CD8-positive, alpha-beta memory T cell (primary cell): ENCODE data around the gene GPC6. TPM values are rescaled to one million over a fixed set of nuclear protein-coding genes. Genes with fewer than 3 reads are reported as not detected.

ENCODE experiments used
- CTCF ChIA-PET: fragments of 350-600 bp; sonication (Branson Sonifier 250); formaldehyde crosslinking; loops from one replicate; lab custom pipeline; 2021; ENCODE audit warnings: antibody characterized with exemption; lab: Charles Lee
- POLR2A ChIA-PET: fragments of 350-600 bp; sonication (Branson Sonifier 250); formaldehyde crosslinking; loops from one replicate; lab custom pipeline; 2021; ENCODE audit warnings: antibody characterized with exemption; lab: Charles Lee
- DNase-seq, 5 donors: peaks; one replicate each; pipeline versions ENCODE4 v3.0.0 to v3.0.0-alpha.2; 2020 to 2022; ENCODE audit warnings: mixed read lengths in 1 of 5
- H3K27ac ChIP-seq: one replicate; pipeline ENCODE4 v1.7.0; 2013; ENCODE audit warnings: low read depth, mild to moderate bottlenecking, low read length, moderate library complexity
- H3K27me3 ChIP-seq: 2 replicates; pipeline ENCODE4 v1.7.0; 2013; ENCODE audit warnings: low read length, mild to moderate bottlenecking; ENCODE audit not compliant: insufficient read depth, poor library complexity, severe bottlenecking
- H3K36me3 ChIP-seq: 2 replicates; pipeline ENCODE4 v1.7.0; 2013; ENCODE audit warnings: mild to moderate bottlenecking, low read length, moderate library complexity; ENCODE audit not compliant: insufficient read depth
- H3K4me1 ChIP-seq: 2 replicates; pipeline ENCODE4 v1.7.0; 2013; ENCODE audit warnings: mild to moderate bottlenecking, low read length, moderate library complexity; ENCODE audit not compliant: insufficient read depth
- H3K4me3 ChIP-seq: 2 replicates; pipeline ENCODE4 v1.7.0; 2013; ENCODE audit warnings: mild to moderate bottlenecking, low read length
- H3K9me3 ChIP-seq: 2 replicates; pipeline ENCODE4 v1.7.0; 2013; ENCODE audit warnings: mild to moderate bottlenecking, low read length
- H3K27ac Mint-ChIP-seq, 8 donors: one replicate each; pipeline ENCODE4 v1.8.0; 2020 to 2021; ENCODE audit warnings: mixed read lengths in 8 of 8, mild to moderate bottlenecking in 6 of 8, inconsistent platforms in 3 of 8, moderate library complexity in 3 of 8
- H3K27me3 Mint-ChIP-seq, 2 donors: one replicate each; pipeline ENCODE4 v1.8.0; 2020 to 2021; ENCODE audit warnings: mixed read lengths in 2 of 2, mild to moderate bottlenecking in 1 of 2, moderate library complexity in 1 of 2
- H3K36me3 Mint-ChIP-seq, 3 donors: one replicate each; pipeline ENCODE4 v1.8.0; 2020 to 2021; ENCODE audit warnings: mixed read lengths in 3 of 3, inconsistent platforms in 1 of 3, mild to moderate bottlenecking in 1 of 3
- H3K4me1 Mint-ChIP-seq, 3 donors: one replicate each; pipeline ENCODE4 v1.8.0; 2020 to 2021; ENCODE audit warnings: mixed read lengths in 3 of 3, inconsistent platforms in 1 of 3, mild to moderate bottlenecking in 1 of 3
- H3K4me3 Mint-ChIP-seq, 7 donors: one replicate each; pipeline ENCODE4 v1.8.0; 2020 to 2021; ENCODE audit warnings: mixed read lengths in 7 of 7, mild to moderate bottlenecking in 6 of 7, moderate library complexity in 4 of 7, inconsistent platforms in 2 of 7
- H3K9me3 Mint-ChIP-seq, 5 donors: one replicate each; pipeline ENCODE4 v1.8.0; 2020 to 2022; ENCODE audit warnings: mixed read lengths in 5 of 5, mild to moderate bottlenecking in 3 of 5, moderate library complexity in 2 of 5, inconsistent platforms in 1 of 5
- polyA plus RNA-seq: library from polyadenylated mRNA; unstranded; fragments of 300-500 nt; fragmentation: Illumina TruSeq; gene quantifications from one replicate; pipeline ENCODE4 v1.2.3, GENCODE V29; 2021
- total RNA-seq, 2 experiments: library from RNA; stranded (reverse); gene quantifications; one replicate each; pipeline ENCODE4 v1.2.3, GENCODE V29; 2021

GPC6 gene
- total and polyA plus RNA-seq, 3 experiments from 2014 or later: not detected

DNA sequence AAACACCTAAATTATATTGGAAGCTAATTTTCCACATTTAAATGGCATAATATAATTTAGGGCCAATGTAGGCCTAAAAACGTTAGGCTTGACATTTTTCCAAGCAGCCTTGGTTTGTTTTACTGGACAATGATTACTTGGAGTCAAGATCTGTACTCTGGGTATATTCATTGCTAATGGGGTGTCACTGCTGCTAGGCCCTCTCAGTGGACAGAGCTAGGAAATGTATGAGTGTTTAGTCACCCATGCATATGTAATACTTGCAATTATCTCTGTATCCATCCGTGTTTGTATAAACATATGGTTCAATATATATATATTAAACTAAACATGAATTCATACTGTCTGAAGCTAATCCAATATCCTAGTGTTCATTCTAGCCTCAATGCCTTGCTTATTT, 654.8 kb downstream of the GPC6 start:
- Mint-ChIP-seq H3K36me3 (no peaks in the 10 kb centered on the region), H3K4me1 (no peaks in the 10 kb centered on the region)

DNA sequence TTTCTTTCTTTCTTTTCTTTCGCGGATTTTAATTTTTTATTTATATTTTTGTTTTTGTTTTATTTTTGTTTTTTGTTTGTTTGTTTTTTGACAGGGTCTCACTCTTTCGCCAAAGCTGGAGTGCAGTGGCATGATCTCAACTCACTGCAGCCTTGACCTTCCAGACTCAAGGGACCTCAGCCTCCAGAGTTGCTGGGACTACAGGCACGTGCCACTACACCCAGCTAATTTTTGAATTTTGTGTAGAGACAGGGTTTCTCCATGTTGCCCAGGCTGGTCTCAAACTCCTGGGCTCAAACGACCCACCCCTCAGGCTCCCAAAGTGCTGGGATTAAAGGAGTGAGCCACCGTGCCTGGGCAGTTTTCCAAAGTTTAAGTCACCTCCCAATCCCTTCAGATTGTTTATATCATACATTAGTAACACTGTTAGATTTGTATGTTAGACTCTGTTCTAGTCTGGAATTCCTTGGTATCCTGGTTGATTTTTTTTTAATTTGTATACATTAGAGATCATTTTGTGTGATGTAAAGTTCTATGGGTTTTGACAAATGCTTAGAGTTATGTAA, 655.6 kb downstream of the GPC6 start:
- CTCF ChIA-PET: no interaction called here
- H3K27me3 Mint-ChIP-seq: peaks cover 0 to 2% of the 10 kb centered on the region in 2 donors
- H3K4me3 ChIP-seq: no peak overlapping the region
- H3K9me3 Mint-ChIP-seq: peaks cover 0 to 7% (median 3%) of the 10 kb centered on the region in 5 donors
- H3K9me3 ChIP-seq: no peaks in the 10 kb centered on the region
- no peaks in the 10 kb centered on the region for H3K36me3 Mint-ChIP-seq
- H3K4me1 ChIP-seq: no peaks in the 10 kb centered on the region
- no peak for DNase-seq
- H3K36me3 ChIP-seq: no peaks in the 10 kb centered on the region
- no peak overlapping the region for H3K27ac Mint-ChIP-seq
- H3K4me1 Mint-ChIP-seq: no peaks in the 10 kb centered on the region
- no peak overlapping the region for H3K27ac ChIP-seq
- no peak overlapping the region for H3K4me3 Mint-ChIP-seq
- H3K27me3 ChIP-seq: no peaks in the 10 kb centered on the region
- POLR2A ChIA-PET: no interaction called here

More for the DNA sequence above, 654.8 kb downstream of the GPC6 start:
- Histone ChIP-seq H3K4me1 (no peaks in the 10 kb centered on the region), H3K4me3 (no peak overlapping the region), H3K27ac (no peak overlapping the region), H3K27me3 (no peaks in the 10 kb centered on the region), H3K9me3 (no peaks in the 10 kb centered on the region), H3K36me3 (no peaks in the 10 kb centered on the region)
- Mint-ChIP-seq H3K4me3 (no peak overlapping the region), H3K27me3 (peaks cover 0 to 2% of the 10 kb centered on the region in 2 donors), H3K9me3 (peaks cover 0 to 7% (median 3%) of the 10 kb centered on the region in 5 donors), H3K27ac (no peak overlapping the region)
- POLR2A ChIA-PET: no interaction called here
- CTCF ChIA-PET: no interaction called here
- no peak for DNase-seq

DNA sequence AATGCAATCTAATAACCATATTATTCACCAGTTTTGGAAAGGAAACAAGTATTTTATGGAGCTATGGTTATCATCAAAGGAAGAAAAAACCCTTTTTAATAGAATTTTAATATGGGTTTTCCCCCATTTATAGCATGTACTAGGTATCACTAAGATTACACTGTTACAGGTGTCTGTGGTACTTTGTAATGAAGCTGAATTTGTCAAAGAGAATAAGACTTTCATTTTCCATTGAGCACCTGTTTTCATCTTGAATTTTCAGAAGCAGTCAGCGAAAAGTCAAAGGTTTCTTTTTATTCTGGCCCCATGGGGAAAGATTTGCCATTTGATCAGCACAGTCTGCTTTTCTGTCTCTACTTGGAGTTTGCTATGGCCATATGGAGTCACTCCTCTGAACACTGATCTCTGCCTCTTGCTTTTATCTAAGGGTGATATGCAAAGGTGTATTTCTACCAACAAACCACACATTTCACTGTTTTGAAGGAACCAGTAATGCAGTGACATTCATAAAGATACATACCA, 662.9 kb downstream of the GPC6 start:
- H3K36me3 ChIP-seq: no peaks in the 10 kb centered on the region
- ChIA-PET CTCF (no interaction called here), POLR2A (no interaction called here)
- H3K9me3 Mint-ChIP-seq: no peaks in the 10 kb centered on the region
- no peak overlapping the region for H3K4me3 ChIP-seq
- no peaks in the 10 kb centered on the region for H3K4me1 ChIP-seq
- H3K27me3 Mint-ChIP-seq: peaks cover 0 to 2% of the 10 kb centered on the region in 2 donors
- no peak overlapping the region for H3K27ac Mint-ChIP-seq
- no peak overlapping the region for H3K4me3 Mint-ChIP-seq
- no peaks in the 10 kb centered on the region for H3K27me3 ChIP-seq
- H3K27ac ChIP-seq: no peak overlapping the region
- no peaks in the 10 kb centered on the region for H3K36me3 Mint-ChIP-seq
- no peaks in the 10 kb centered on the region for H3K4me1 Mint-ChIP-seq
- DNase-seq: no peak
- H3K9me3 ChIP-seq: no peaks in the 10 kb centered on the region

DNA sequence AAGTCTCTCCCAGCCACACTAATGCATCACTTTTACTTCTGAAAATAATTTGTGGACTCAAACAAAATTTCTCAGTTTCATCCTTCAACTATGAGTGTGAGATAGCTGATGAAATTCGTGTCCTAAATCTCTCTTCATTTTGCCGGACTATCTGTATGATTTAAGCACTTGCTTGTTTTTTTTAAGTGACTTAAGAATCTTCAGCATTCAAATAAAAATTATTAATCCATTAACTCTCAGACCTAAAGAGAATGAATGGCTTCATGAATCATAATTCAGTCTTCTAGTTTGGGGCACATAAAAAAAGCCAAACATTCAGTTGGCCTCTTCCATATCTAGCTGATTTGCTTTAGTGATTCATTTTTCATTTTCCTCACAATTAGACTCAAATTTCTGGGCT, 673.4 kb downstream of the GPC6 start:
- ChIA-PET CTCF (no interaction called here), POLR2A (no interaction called here)
- H3K4me1 ChIP-seq: no peaks in the 10 kb centered on the region
- Mint-ChIP-seq H3K36me3 (no peaks in the 10 kb centered on the region), H3K9me3 (no peaks in the 10 kb centered on the region), H3K4me3 (no peak overlapping the region), H3K4me1 (no peaks in the 10 kb centered on the region), H3K27me3 (peaks cover 2 to 17% of the 10 kb centered on the region in 2 donors), H3K27ac (no peak overlapping the region)
- no peak for DNase-seq
- no peak overlapping the region for H3K27ac ChIP-seq
- H3K27me3 ChIP-seq: no peaks in the 10 kb centered on the region
- H3K9me3 ChIP-seq: no peaks in the 10 kb centered on the region
- no peaks in the 10 kb centered on the region for H3K36me3 ChIP-seq
- no peak overlapping the region for H3K4me3 ChIP-seq

DNA sequence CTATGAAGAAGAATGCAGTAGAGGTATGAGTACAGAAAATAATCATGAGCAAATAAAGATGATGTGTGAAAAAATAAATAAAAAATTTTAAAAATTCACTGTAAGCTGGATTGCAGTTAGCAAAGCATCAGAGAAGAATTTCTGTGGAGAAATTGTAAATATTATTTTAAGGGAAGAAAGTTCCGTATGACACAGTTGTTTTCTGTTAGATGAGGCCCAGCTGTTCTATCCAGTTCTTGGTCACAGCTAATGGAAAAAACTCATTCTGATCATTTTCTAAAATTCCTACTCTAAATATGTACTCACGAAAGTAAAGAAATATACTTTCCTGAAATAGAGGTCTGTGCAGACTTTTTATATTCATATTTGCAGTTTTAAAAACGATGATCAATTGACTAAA, 674.1 kb downstream of the GPC6 start:
- H3K9me3 ChIP-seq: no peaks in the 10 kb centered on the region

DNA sequence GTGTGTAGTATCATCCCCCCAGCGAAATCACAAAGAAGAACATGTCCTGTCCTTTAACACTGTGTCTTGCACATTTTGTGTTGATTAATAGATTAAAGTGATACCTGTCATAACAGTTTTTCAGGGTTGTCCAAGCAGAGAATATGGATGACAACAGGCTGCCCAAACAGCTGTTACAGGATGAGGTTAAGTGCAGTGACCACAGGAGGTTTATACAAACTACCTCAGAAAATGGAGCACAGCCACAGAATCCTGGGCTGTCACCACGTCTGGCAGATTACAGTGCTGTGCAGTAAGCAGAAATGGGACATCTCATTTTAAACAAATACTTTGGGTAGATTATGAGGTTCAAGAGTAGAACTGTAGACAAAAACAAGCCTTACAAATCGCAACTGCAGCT, 677.3 kb downstream of the GPC6 start:
- no peak for DNase-seq
- H3K27me3 ChIP-seq: no peaks in the 10 kb centered on the region
- Mint-ChIP-seq H3K36me3 (peaks cover 0 to 2% (median 0%) of the 10 kb centered on the region in 3 donors), H3K27ac (no peak overlapping the region), H3K27me3 (no peaks in the 10 kb centered on the region), H3K4me3 (no peak overlapping the region), H3K4me1 (no peaks in the 10 kb centered on the region), H3K9me3 (no peaks in the 10 kb centered on the region)
- no peaks in the 10 kb centered on the region for H3K36me3 ChIP-seq
- ChIA-PET POLR2A (no interaction called here), CTCF (no interaction called here)
- H3K9me3 ChIP-seq: no peaks in the 10 kb centered on the region
- H3K27ac ChIP-seq: no peak overlapping the region
- no peaks in the 10 kb centered on the region for H3K4me1 ChIP-seq
- no peak overlapping the region for H3K4me3 ChIP-seq

More for the DNA sequence above, 674.1 kb downstream of the GPC6 start:
- Histone ChIP-seq H3K27ac (no peak overlapping the region), H3K4me3 (no peak overlapping the region), H3K27me3 (no peaks in the 10 kb centered on the region), H3K4me1 (no peaks in the 10 kb centered on the region), H3K36me3 (no peaks in the 10 kb centered on the region)
- peaks cover 2 to 14% of the 10 kb centered on the region in 2 donors for H3K27me3 Mint-ChIP-seq
- no peak overlapping the region for H3K27ac Mint-ChIP-seq
- no peak for DNase-seq
- no peaks in the 10 kb centered on the region for H3K4me1 Mint-ChIP-seq
- H3K4me3 Mint-ChIP-seq: no peak overlapping the region
- no peaks in the 10 kb centered on the region for H3K9me3 Mint-ChIP-seq
- CTCF ChIA-PET: no interaction called here
- POLR2A ChIA-PET: no interaction called here
- H3K36me3 Mint-ChIP-seq: no peaks in the 10 kb centered on the region

DNA sequence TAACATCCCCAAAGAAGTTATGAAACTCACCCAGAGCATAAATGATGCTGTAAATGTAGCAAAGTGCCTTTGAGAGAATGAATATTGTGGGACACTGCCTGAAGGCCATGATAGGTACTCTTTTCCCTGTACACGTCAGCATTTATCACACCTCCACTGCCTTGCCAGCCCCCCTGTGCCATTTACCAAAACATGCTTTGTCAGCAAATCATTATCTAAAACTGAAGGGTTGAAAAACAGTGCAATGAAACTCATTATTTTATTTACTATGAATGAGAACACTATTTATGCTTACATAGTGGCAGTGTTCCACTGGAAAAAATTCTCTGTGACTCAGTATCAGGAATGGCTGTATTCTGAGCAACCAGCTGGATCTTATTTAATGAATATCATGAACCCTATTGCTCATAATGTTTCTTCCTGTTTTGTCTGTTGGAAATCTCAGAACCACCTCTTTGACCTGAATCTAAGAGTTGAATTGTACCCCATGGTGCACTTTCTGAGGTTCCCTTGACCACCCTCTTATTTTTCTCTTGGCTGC, 688.7 kb downstream of the GPC6 start:
- no peak overlapping the region for H3K27ac ChIP-seq
- H3K9me3 ChIP-seq: no peaks in the 10 kb centered on the region
- H3K27ac Mint-ChIP-seq: no peak overlapping the region
- peaks cover 0 to 17% of the 10 kb centered on the region in 2 donors for H3K27me3 Mint-ChIP-seq
- CTCF ChIA-PET: no interaction called here
- no peaks in the 10 kb centered on the region for H3K36me3 ChIP-seq
- H3K27me3 ChIP-seq: no peaks in the 10 kb centered on the region
- H3K4me3 ChIP-seq: no peak overlapping the region
- H3K4me1 ChIP-seq: no peaks in the 10 kb centered on the region
- no peak for DNase-seq
- H3K9me3 Mint-ChIP-seq: peaks cover 0 to 3% (median 2%) of the 10 kb centered on the region in 5 donors
- no peak overlapping the region for H3K4me3 Mint-ChIP-seq
- POLR2A ChIA-PET: no interaction called here
- no peaks in the 10 kb centered on the region for H3K36me3 Mint-ChIP-seq
- no peaks in the 10 kb centered on the region for H3K4me1 Mint-ChIP-seq

DNA sequence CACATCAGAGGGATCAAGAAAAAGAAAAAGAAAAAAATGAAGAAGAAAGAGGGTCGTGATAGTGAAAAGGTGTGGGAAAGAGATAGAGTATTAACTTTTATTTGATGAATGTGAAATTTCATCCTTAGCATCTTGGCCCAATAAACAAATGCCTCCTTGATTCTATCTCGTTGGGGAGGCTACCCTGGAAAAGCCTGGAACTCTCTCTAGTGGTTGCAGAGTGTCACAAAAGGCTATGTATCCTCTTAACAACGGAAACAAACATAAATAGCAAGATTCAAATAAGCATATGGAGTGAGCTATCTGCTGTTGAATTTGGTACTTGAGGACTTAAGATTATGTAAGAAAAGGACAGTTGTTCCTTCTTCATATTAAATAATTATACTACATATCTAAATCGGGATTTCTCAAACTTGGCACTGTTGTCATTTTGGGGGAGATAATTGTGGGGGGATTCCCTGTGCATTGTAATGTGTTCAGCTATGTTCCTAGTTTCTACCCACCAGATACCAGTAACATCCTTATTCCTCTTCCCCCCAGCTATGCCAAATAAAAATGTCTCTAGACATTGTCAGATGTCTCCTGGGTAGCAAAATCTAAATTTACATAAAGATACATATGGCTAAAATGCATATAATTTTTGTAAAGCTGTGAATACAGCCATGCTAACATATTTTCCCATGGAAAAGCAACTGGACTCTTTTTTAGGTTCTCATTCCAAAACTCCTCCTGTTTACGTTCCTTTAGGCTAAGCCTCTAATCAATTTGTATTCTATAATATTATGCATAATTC, 695.7 kb downstream of the GPC6 start:
- DNase-seq: no peak
- Mint-ChIP-seq H3K27me3 (peaks cover 3 to 24% of the 10 kb centered on the region in 2 donors), H3K36me3 (no peaks in the 10 kb centered on the region), H3K9me3 (peaks cover 0 to 2% (median 0%) of the 10 kb centered on the region in 5 donors), H3K27ac (no peak overlapping the region), H3K4me3 (no peak overlapping the region), H3K4me1 (no peaks in the 10 kb centered on the region)
- Histone ChIP-seq H3K27ac (no peak overlapping the region), H3K36me3 (no peaks in the 10 kb centered on the region), H3K27me3 (no peaks in the 10 kb centered on the region), H3K4me3 (no peak overlapping the region), H3K9me3 (no peaks in the 10 kb centered on the region), H3K4me1 (no peaks in the 10 kb centered on the region)
- POLR2A ChIA-PET: no interaction called here
- CTCF ChIA-PET: no interaction called here
